Right lobe of liver (tissue), 6 donors: Measurements from ENCODE around the gene AKAP11. TPM values are rescaled to one million over a fixed set of nuclear protein-coding genes. Genes with fewer than 3 reads are reported as not detected.
A peak's percentile ranks its signal among the peaks of the same experiment; 100 is the strongest.

Experiments
- ATAC-seq, 4 donors: fragments of 200-7000 bp; cut with Tn5 transposase; one replicate each; pipeline ENCODE4 v1.9.1; 2020; ENCODE audit warnings: mild to moderate bottlenecking in 4 of 4, moderate library complexity in 4 of 4
- DNase-seq, 3 donors: peaks; one replicate each; pipeline ENCODE4 v3.0.0-alpha.2; 2020
- H3K27ac ChIP-seq, 3 donors: fragments of 200-600 bp; one replicate each; pipeline ENCODE4 v1.8.0; 2022
- H3K27me3 ChIP-seq, 2 donors: fragments of 200-600 bp; one replicate each; pipeline ENCODE4 v1.8.0; 2022
- H3K36me3 ChIP-seq, 4 donors: fragments of 200-600 bp; sonication (generic) in 1 of 4; one replicate each; pipeline versions ENCODE4 v1.5.1 to v1.8.0; 2017 to 2022; ENCODE audit warnings: control low read depth in 1 of 4
- H3K4me1 ChIP-seq, 4 donors: fragments of 200-600 bp; sonication (generic) in 1 of 4; one replicate each; pipeline versions ENCODE4 v1.5.1 to v1.8.0; 2017 to 2022; ENCODE audit warnings: control low read depth in 1 of 4
- H3K4me3 ChIP-seq, 3 donors: fragments of 200-600 bp; one replicate each; pipeline ENCODE4 v1.8.0; 2022
- H3K9me3 ChIP-seq, 4 donors: fragments of 200-600 bp; sonication (generic) in 1 of 4; one replicate each; pipeline versions ENCODE4 v1.5.1 to v1.8.0; 2017 to 2022; ENCODE audit warnings: control low read depth in 1 of 4
- POLR2A ChIP-seq: fragments of 450-650 bp; IDR thresholded peaks from one replicate; pipeline ENCODE4 v1.6.1; 2017; ENCODE audit warnings: antibody characterized with exemption, mild to moderate bottlenecking
- WGBS: methylation state at CpG from one replicate; pipeline ENCODE4 v1.1.6; 2018; ENCODE audit warnings: low coverage, low lambda C conversion rate; ENCODE audit not compliant: insufficient coverage; ENCODE audit errors: missing lambda C conversion rate; 5-methylcytosine and 5-hydroxymethylcytosine counted together
- intact Hi-C, 2 donors: fragments of 100-400 bp; cut with DNase I; formaldehyde crosslinking; loops; one replicate each; pipeline versions ENCODE4 v1.11.2 to v1.14.1; 2022
- total RNA-seq, 6 experiments: library from RNA; depleted of rRNA in 2 of 6; stranded (reverse); fragments of >200 nt in 2 of 6; fragmentation: NEBNext Ultra II Directional in 3 of 6; extraction: Animal tissue kit (Norgen Biotek cat#: 25700) in 3 of 6; gene quantifications; one replicate each; pipeline versions ENCODE4 v1.1.0 to v1.2.4, GENCODE V29; 2016 to 2023
- TF ChIP-seq, protein P1 (sequence below), 4 donors: fragments of 200-600 bp in 3 of 4; fragments of 450-650 bp in 1 of 4; IDR thresholded peaks; one replicate each; pipeline versions ENCODE4 v1.5.1 to v1.8.0; 2016 to 2022; ENCODE audit warnings: antibody characterized with exemption in 4 of 4, mild to moderate bottlenecking in 2 of 4
- donor health status: DM: no; HTN: yes; CAD: no.
- donor health status: DM: no; HTN: no; CAD: no.
- donor health status: DM: no; HTN: no; CAD: no.
- donor health status: DM: no; HTN: yes; CAD: no.
- donor health status: DM: no; HTN: yes; CAD: no.

AKAP11 gene
- total RNA-seq, 6 experiments from 2014 or later: 8.5 to 13.8 (median 12.1) TPM

DNA sequence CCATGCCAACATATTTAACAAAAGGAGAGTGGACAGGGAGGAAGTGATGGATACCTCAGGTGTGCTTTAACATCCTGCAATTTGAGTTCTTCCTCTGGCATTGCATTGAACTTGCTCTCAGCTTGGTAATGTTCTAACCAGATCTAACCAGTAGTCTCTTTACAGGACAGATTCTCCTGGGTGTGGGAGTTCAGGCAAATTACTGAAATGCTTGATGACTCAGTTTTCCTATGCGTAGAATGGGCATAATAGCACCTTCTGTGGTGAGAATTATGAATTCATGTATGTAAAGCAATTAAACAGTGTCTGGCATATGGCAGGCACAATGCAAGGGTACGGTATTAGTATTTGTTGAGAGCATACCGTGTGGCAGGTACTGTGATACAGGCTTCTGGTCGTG is 3.6 kb downstream of the AKAP11 start:
- DNase-seq (no peak), ATAC-seq (no peak)
- 95% methylated on average over 3 of the region's 4 CpGs for WGBS
- Histone ChIP-seq H3K27ac (no peak overlapping the region), H3K4me3 (no peak overlapping the region), H3K9me3 (no peaks in the 10 kb centered on the region), H3K36me3 (no peaks in the 10 kb centered on the region), H3K4me1 (peaks cover 0 to 8% (median 0%) of the 10 kb centered on the region in 4 donors), H3K27me3 (no peaks in the 10 kb centered on the region)
- TF ChIP-seq, protein P1, sequence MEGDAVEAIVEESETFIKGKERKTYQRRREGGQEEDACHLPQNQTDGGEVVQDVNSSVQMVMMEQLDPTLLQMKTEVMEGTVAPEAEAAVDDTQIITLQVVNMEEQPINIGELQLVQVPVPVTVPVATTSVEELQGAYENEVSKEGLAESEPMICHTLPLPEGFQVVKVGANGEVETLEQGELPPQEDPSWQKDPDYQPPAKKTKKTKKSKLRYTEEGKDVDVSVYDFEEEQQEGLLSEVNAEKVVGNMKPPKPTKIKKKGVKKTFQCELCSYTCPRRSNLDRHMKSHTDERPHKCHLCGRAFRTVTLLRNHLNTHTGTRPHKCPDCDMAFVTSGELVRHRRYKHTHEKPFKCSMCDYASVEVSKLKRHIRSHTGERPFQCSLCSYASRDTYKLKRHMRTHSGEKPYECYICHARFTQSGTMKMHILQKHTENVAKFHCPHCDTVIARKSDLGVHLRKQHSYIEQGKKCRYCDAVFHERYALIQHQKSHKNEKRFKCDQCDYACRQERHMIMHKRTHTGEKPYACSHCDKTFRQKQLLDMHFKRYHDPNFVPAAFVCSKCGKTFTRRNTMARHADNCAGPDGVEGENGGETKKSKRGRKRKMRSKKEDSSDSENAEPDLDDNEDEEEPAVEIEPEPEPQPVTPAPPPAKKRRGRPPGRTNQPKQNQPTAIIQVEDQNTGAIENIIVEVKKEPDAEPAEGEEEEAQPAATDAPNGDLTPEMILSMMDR (IDR thresholded peaks at IDR 0.05): no peak
- no peak for TF ChIP-seq POLR2A
- intact Hi-C loops: no loop called here

DNA sequence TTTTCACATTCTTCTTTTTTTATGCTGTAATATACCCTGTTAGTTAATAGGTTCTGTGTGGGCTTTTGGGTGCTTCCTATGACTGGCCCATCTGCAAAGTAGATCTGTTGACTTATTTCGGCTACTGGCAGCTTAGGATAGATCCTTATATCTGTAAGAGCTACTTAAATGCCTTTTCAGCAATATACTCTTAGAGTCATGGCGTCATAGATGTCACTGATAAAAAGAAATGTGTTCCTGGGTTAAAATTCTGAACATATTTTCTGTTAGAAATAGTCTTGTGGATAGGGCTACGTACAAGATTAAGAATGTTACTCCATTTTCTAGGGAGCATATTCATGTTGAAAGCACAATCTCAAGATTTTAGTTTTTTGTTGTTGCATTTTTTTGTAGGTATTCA is 4.7 kb downstream of the AKAP11 start:
- peaks cover 0 to 8% (median 0%) of the 10 kb centered on the region in 4 donors for H3K4me1 ChIP-seq
- H3K9me3 ChIP-seq: no peaks in the 10 kb centered on the region
- H3K36me3 ChIP-seq: no peaks in the 10 kb centered on the region
- H3K27me3 ChIP-seq: no peaks in the 10 kb centered on the region
- TF ChIP-seq, protein P1 (IDR thresholded peaks at IDR 0.05): no peak
- no peak for TF ChIP-seq POLR2A
- H3K4me3 ChIP-seq: no peak overlapping the region
- 93% methylated on average over 3 of the region's 3 CpGs for WGBS
- intact Hi-C loops: no loop called here
- H3K27ac ChIP-seq: no peak overlapping the region
- ATAC-seq (no peak), DNase-seq (no peak)

DNA sequence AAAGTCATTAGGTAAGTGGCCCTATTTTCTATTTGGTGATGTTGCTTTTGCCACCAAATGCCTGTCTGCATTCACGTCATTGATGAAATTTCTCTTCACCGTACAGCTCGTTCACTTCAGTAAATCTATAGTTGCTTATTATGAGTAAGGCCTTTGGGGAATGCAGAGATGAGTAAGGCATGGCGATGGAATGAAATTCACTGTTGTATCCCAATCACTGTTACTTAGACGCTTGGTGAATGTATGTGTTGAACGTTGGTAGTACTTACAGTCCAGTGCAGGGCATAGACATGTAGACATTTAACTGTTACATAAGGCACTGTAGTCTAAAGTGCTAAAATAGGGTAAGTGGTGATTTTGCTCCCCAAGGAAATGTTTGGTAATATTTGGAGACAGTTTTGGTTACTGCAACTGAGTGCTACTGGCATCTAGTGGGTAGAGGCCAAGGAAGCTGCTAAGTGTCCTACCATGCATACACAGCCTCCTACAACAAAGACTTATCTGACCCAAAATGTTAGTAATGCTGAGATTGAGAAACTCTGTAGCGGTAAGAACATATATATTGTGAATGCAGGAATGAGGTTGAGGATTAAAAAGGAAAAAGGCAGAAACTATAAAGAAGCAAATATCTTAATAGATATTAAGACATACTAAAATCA is 5.8 kb downstream of the AKAP11 start:
- ATAC-seq (no peak), DNase-seq (no peak)
- no peaks in the 10 kb centered on the region for H3K36me3 ChIP-seq
- H3K9me3 ChIP-seq: no peaks in the 10 kb centered on the region
- TF ChIP-seq, protein P1 (IDR thresholded peaks at IDR 0.05): no peak
- intact Hi-C loops: no loop called here
- no peak overlapping the region for H3K27ac ChIP-seq
- peaks cover 0 to 7% (median 0%) of the 10 kb centered on the region in 4 donors for H3K4me1 ChIP-seq
- no peaks in the 10 kb centered on the region for H3K27me3 ChIP-seq
- H3K4me3 ChIP-seq: no peak overlapping the region
- 88% methylated on average over 7 of the region's 7 CpGs for WGBS

DNA sequence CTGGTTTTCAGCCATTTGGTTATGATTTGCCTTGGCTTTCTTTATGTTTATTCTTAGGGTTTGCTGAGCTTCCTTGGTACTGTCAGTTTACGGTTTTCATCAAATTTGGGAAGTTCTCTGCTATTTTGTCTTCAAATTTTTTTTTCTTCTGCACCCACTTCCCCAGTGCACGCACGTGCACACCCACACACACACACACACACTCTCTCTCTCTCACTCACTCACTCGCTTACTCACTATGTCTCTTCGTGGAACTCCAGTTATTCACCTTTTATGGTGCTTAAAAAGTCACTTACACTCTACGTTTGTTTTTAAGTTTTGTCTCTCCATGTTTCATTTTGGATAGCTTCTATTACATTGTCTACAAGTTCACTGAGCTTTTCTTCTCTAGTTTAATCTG is 7.1 kb downstream of the AKAP11 start:
- intact Hi-C loops: no loop called here
- no peaks in the 10 kb centered on the region for H3K27me3 ChIP-seq
- no peak overlapping the region for H3K4me3 ChIP-seq
- H3K4me1 ChIP-seq: no peaks in the 10 kb centered on the region
- ATAC-seq (no peak), DNase-seq (no peak)
- H3K9me3 ChIP-seq: no peaks in the 10 kb centered on the region
- no peaks in the 10 kb centered on the region for H3K36me3 ChIP-seq
- 68% methylated on average over 6 of the region's 6 CpGs for WGBS
- H3K27ac ChIP-seq: no peak overlapping the region
- TF ChIP-seq, protein P1 (IDR thresholded peaks at IDR 0.05): no peak
- TF ChIP-seq POLR2A: no peak

DNA sequence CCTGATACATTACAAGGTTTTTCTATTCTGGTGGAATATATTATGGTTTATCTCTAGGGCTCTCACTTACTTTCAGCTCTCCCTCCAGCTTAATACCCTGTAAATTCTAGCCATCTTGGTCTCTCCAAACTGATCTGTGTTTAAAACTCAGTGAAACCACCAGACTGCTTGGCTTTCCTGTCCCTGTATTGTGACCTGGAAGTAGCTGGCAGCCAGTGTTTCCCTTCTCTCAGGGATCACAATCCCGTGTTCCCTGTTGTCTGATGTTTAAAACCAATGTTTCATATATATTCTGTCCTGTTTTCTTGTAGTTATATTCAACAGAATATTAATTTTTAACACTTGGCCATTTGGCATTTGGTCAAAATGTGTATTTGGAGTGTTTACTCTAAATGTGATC is 8.0 kb downstream of the AKAP11 start:
- Histone ChIP-seq H3K36me3 (no peaks in the 10 kb centered on the region), H3K27me3 (no peaks in the 10 kb centered on the region), H3K9me3 (no peaks in the 10 kb centered on the region), H3K4me3 (no peak overlapping the region), H3K27ac (no peak overlapping the region), H3K4me1 (no peaks in the 10 kb centered on the region)
- TF ChIP-seq POLR2A: no peak
- TF ChIP-seq, protein P1 (IDR thresholded peaks at IDR 0.05): no peak
- no peak for DNase-seq
- whole genome bisulfite sequencing: 50% methylated on average over 1 of the region's 1 CpG
- intact Hi-C loops: no loop called here
- ATAC-seq: peak in 1 of 4 donors; percentile 38
